Neural crest cell (in vitro differentiated cells): Measurements from ENCODE around the gene EGFL8. TPM values are rescaled to one million over a fixed set of nuclear protein-coding genes. Genes with fewer than 3 reads are reported as not detected.
"Not testable (repeated sequence)": the region's sequence is repeated elsewhere in the genome, so short reads cannot be mapped to it uniquely, and the experiment has no call there.

Source experiments
- DNase-seq: peaks from one replicate; pipeline ENCODE4 v3.0.0; 2021; ENCODE audit warnings: low read depth, mixed read lengths, low spot score
- H3K27ac Mint-ChIP-seq: one replicate; pipeline ENCODE4 v1.8.0; 2021; ENCODE audit warnings: mild to moderate bottlenecking, mixed read lengths; ENCODE audit not compliant: unreplicated experiment
- H3K27me3 Mint-ChIP-seq: 2 replicates; pipeline ENCODE4 v1.8.0; 2021; ENCODE audit warnings: low read depth, mild to moderate bottlenecking, mixed read lengths
- H3K36me3 Mint-ChIP-seq: 2 replicates; pipeline ENCODE4 v1.8.0; 2021; ENCODE audit warnings: low read depth, mild to moderate bottlenecking, mixed read lengths
- H3K4me1 Mint-ChIP-seq: 2 replicates; pipeline ENCODE4 v1.8.0; 2021; ENCODE audit warnings: mixed read lengths
- H3K4me3 Mint-ChIP-seq: one replicate; pipeline ENCODE4 v1.8.0; 2021; ENCODE audit warnings: mild to moderate bottlenecking, mixed read lengths
- H3K9me3 Mint-ChIP-seq: 2 replicates; pipeline ENCODE4 v1.8.0; 2021; ENCODE audit warnings: mixed read lengths
- total RNA-seq: library from RNA; stranded (reverse); gene quantifications from 2 replicates; pipeline ENCODE4 v1.2.1, GENCODE V29; 2021
- TF ChIP-seq, protein P1 (sequence below): fragments of 200-600 bp; sonication (generic); conservative IDR thresholded peaks from 2 replicates; pipeline ENCODE4 v1.5.0; 2021; ENCODE audit warnings: antibody characterized with exemption, mild to moderate bottlenecking

EGFL8 gene
- total RNA-seq, 1 donor from 2014 or later = 44.0 TPM

DNA sequence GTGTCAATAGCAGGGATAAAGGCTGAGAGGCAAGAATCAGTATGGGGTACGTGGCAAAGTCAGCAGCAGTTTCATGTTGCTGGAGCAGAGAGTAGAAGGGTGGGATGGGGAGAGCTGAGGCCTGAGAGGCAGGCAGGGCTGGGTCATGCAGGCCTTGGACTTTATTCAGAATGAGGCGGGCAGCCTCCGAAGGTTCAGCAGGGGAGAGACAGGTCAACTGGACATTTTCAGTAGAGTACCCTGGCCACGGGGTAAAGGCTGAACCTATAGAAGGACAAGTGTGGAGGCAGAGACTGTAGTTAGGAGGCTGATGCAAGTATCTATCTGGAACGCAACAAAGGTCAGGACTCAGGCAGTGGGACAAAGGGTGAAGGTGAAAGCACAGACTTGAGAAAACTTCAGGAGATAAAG lies 45.8 kb downstream of the EGFL8 start:
- Mint-ChIP-seq H3K4me1 (no peaks in the 10 kb centered on the region), H3K27me3 (no peaks in the 10 kb centered on the region), H3K27ac (no peak overlapping the region), H3K9me3 (peaks cover 8% of the 10 kb centered on the region), H3K4me3 (no peak overlapping the region), H3K36me3 (no peaks in the 10 kb centered on the region)
- TF ChIP-seq, protein P1, sequence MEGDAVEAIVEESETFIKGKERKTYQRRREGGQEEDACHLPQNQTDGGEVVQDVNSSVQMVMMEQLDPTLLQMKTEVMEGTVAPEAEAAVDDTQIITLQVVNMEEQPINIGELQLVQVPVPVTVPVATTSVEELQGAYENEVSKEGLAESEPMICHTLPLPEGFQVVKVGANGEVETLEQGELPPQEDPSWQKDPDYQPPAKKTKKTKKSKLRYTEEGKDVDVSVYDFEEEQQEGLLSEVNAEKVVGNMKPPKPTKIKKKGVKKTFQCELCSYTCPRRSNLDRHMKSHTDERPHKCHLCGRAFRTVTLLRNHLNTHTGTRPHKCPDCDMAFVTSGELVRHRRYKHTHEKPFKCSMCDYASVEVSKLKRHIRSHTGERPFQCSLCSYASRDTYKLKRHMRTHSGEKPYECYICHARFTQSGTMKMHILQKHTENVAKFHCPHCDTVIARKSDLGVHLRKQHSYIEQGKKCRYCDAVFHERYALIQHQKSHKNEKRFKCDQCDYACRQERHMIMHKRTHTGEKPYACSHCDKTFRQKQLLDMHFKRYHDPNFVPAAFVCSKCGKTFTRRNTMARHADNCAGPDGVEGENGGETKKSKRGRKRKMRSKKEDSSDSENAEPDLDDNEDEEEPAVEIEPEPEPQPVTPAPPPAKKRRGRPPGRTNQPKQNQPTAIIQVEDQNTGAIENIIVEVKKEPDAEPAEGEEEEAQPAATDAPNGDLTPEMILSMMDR = no peak
- no peak for DNase-seq

DNA sequence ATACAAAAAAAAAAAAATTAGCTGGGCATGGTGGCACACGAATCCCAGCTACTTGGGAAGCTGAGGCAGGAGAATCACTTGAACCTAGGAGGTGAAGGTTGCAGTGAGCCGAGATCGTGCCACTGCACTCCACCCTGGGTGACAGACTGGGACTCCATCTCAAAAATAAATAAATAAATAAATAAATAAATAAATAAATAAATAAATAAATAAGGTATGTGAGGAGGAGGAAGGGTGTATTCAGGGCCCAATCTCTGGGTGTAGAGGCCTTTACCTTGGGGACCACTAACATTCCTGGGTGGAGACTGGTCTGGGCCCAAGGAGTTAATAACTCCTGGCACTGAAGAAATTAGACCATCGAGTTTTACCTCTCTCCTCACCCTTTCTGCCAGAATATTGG lies 47.0 kb downstream of the EGFL8 start:
- H3K27me3 Mint-ChIP-seq, H3K4me1 Mint-ChIP-seq, DNase-seq, H3K9me3 Mint-ChIP-seq, H3K27ac Mint-ChIP-seq, H3K4me3 Mint-ChIP-seq, H3K36me3 Mint-ChIP-seq: not testable (repeated sequence)

DNA sequence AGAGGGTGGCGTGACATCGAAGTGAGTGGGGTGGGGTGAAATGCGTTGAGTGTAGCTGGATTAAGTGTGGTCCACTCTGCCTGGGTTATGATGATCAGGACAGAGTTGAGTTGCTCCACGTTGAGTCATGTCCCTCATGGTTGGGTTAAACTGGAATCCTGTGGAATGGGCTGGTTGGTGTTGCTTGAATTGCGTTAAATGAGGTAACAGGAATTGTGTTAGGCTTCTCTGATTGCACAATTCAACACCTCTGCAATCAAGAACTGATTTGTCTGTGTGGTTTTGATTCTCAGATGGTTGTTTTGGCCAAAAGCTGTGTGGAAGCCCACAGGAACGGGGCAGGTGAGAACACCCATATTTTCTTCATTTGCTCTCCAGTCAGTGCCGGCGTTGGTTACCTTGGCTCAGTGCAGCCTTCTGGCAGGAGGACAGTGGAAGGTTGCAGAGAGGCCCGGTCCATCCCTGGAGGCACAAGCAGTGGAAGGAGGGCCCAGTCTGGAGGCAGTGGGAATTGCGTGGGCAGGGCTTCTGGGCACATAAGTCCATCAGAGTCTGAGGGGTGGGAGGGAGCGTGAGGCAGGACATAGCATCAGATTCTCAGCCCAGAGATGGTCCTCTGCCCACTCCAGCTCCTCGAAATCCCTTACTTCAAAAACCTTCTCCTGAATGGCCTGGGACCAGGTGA lies 47.8 kb downstream of the EGFL8 start:
- Mint-ChIP-seq H3K4me3 (no peak overlapping the region), H3K4me1 (no peaks in the 10 kb centered on the region), H3K27ac (no peak overlapping the region), H3K27me3 (no peaks in the 10 kb centered on the region), H3K36me3 (no peaks in the 10 kb centered on the region), H3K9me3 (peaks cover 2% of the 10 kb centered on the region)
- no peak for DNase-seq
- TF ChIP-seq, protein P1 = no peak

DNA sequence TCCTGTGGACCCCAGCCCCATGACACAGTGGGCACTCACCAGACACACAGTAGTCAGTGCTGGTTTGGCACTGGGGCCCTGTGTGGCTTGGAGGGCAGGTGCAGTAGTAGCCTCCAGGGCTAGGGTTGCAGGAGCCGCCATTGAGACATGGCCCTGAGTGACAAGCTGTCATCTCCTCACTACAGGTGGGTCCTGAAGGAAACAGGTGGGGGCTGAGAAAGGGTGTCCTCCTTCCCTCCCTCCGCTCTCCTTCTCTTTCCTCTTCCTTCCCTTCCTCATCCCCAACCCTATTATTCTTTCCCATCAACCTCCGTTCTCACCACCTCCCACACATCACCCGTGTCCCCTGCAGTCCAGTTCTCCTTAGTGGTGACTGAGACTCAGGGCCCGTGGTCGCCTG lies 49.3 kb downstream of the EGFL8 start:
- no peak overlapping the region for H3K4me3 Mint-ChIP-seq
- TF ChIP-seq, protein P1 = no peak
- H3K9me3 Mint-ChIP-seq = peaks cover 2% of the 10 kb centered on the region
- no peaks in the 10 kb centered on the region for H3K4me1 Mint-ChIP-seq
- H3K36me3 Mint-ChIP-seq = no peaks in the 10 kb centered on the region
- H3K27ac Mint-ChIP-seq = no peak overlapping the region
- no peaks in the 10 kb centered on the region for H3K27me3 Mint-ChIP-seq
- DNase-seq = no peak

DNA sequence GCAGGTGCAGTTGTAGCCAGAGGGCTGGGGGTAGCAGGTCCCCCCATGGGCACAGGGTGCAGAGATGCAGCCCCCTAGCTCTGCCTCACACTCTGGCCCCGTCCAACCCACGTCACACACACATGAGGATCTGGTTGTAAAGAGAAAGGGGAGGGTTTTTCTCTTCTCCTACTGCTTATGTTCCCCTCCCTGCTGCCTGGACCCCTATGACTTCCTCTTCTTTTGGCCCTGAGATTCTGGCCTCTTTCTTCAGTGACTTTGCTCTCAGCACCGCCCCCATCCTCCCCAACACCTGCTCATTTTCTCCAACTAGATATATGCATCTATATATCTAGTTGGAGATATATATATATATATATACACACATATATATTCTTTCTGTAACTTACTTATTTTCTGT lies 49.7 kb downstream of the EGFL8 start:
- Mint-ChIP-seq H3K36me3 (no peaks in the 10 kb centered on the region), H3K4me3 (no peak overlapping the region), H3K9me3 (no peaks in the 10 kb centered on the region), H3K27ac (no peak overlapping the region), H3K27me3 (no peaks in the 10 kb centered on the region), H3K4me1 (no peaks in the 10 kb centered on the region)
- TF ChIP-seq, protein P1 = no peak
- no peak for DNase-seq

DNA sequence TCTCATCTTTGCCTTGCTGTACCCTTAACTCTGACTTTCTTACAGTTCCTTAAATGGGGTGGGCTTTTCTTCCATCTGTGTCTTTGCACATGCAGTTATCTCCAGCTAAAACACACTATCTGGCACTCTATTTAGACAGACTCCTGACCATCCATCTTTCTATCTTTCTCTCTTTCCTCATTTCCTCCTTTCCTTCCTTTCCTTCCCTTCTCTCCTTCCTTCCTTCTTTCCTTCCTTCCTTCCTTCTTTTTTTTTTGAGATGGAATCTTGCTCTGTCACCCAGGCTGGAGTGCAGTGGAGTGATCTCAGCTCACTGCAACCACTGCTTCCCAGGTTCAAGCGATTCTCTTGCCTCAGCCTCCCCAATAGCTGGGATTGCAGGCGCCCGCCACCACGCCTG lies 51.2 kb downstream of the EGFL8 start:
- Mint-ChIP-seq H3K4me1 (no peaks in the 10 kb centered on the region), H3K27ac (no peak overlapping the region), H3K36me3 (no peaks in the 10 kb centered on the region), H3K27me3 (no peaks in the 10 kb centered on the region), H3K9me3 (no peaks in the 10 kb centered on the region), H3K4me3 (no peak overlapping the region)
- DNase-seq = no peak
- TF ChIP-seq, protein P1 = no peak
